K562 (cell line): Measurements from ENCODE around the gene DLGAP3. TPM values are rescaled to one million over a fixed set of nuclear protein-coding genes. Genes with fewer than 3 reads are reported as not detected.

Experiments used
- ATAC-seq: fragments of 200-7000 bp; cut with Tn5 transposase; 3 replicates; pipeline ENCODE4 v1.9.1; 2020; ENCODE audit warnings: moderate library complexity
- BruUV-seq: library from RNA; stranded (reverse); fragments of 400-500 nt; replicated peaks from 2 replicates; lab custom pipeline; 2021; lab: Mats Ljungman, UMichigan
- CTCF ChIA-PET: fragments of 300-600 bp; formaldehyde crosslinking; extraction: SDS; loops from one replicate; lab custom pipeline; 2021; ENCODE audit warnings: low intra/inter-chr PET ratio; lab: Yijun Ruan, JAX
- POLR2A ChIA-PET: fragments of 300-600, 350-650 bp; sonication (Branson Sonifier 250); formaldehyde crosslinking; extraction: SDS; loops from one replicate; lab custom pipeline; 2021; ENCODE audit warnings: antibody characterized with exemption, inconsistent platforms; lab: Yijun Ruan, JAX
- DNase-seq, 4 experiments: peaks; one replicate each; pipeline versions ENCODE4 v3.0.0 to v3.0.0-alpha.2; 2011 to 2018; ENCODE audit warnings: low spot score in 3 of 4, mixed read lengths in 3 of 4; ENCODE audit errors: extremely low read depth in 1 of 4
- FAIRE-seq: peaks from 2 replicates; lab custom pipeline; 2011; peaks lifted over from hg19 to GRCh38; lab: Jason Lieb, UNC
- H2AFZ ChIP-seq: 2 replicates; pipeline ENCODE4 v1.6.0; 2011; ENCODE audit warnings: low read depth, low read length, control low read depth, inconsistent platforms
- H3K27ac ChIP-seq: fragments of 200-600 bp; 3 replicates; pipeline ENCODE4 v1.8.0; 2011; ENCODE audit warnings: low read depth, mild to moderate bottlenecking, control low read depth, inconsistent platforms, low read length, moderate library complexity, mixed read lengths; ENCODE audit errors: extremely low read depth
- H3K27me3 ChIP-seq, 2 experiments: fragments of 300-600 bp in 1 of 2; 2 replicates in 1 of 2; 3 replicates in 1 of 2; pipeline versions ENCODE4 v1.6.0 to v1.8.0; 2011; ENCODE audit warnings: inconsistent platforms in 2 of 2, low read length in 2 of 2, mild to moderate bottlenecking in 1 of 2, mixed read lengths in 1 of 2, moderate library complexity in 1 of 2; ENCODE audit not compliant: control insufficient read depth in 2 of 2, insufficient read depth in 2 of 2
- H3K36me3 ChIP-seq: fragments of 300-600 bp; 3 replicates; pipeline ENCODE4 v1.8.0; 2011; ENCODE audit warnings: mild to moderate bottlenecking, low read length, inconsistent platforms; ENCODE audit not compliant: control insufficient read depth, insufficient read depth
- H3K4me1 ChIP-seq, 2 experiments: fragments of 200-600 bp in 1 of 2; replicated peaks in 1 of 2; 2 replicates in 1 of 2; 3 replicates in 1 of 2; pipeline versions ENCODE4 v1.5.1 to v1.8.0; 2011; ENCODE audit warnings: inconsistent platforms in 2 of 2, low read length in 2 of 2, mild to moderate bottlenecking in 1 of 2, mixed read lengths in 1 of 2, moderate library complexity in 1 of 2; ENCODE audit not compliant: control insufficient read depth in 2 of 2, insufficient read depth in 2 of 2
- H3K4me2 ChIP-seq: 2 replicates; pipeline ENCODE4 v1.6.1; 2011; ENCODE audit warnings: low read length, control low read depth, inconsistent platforms, mixed read lengths; ENCODE audit not compliant: insufficient read depth
- H3K4me3 ChIP-seq: fragments of 200-600 bp; sonication (generic), shearing (Covaris generic); 2 replicates; pipeline ENCODE4 v1.5.1; 2016; ENCODE audit warnings: control low read depth, inconsistent platforms
- H3K79me2 ChIP-seq: fragments of 200-600 bp; 3 replicates; pipeline ENCODE4 v1.8.0; 2011; ENCODE audit warnings: low read length, inconsistent platforms; ENCODE audit not compliant: control insufficient read depth, insufficient read depth
- H3K9ac ChIP-seq, 2 experiments: 2 replicates each; pipeline versions ENCODE4 v1.6.0 to v1.6.1; 2011; ENCODE audit warnings: low read depth in 2 of 2, low read length in 2 of 2, control low read depth in 1 of 2, inconsistent platforms in 1 of 2, mild to moderate bottlenecking in 1 of 2, mixed read lengths in 1 of 2; ENCODE audit not compliant: insufficient read depth in 1 of 2
- H3K9me1 ChIP-seq: one replicate; pipeline ENCODE4 v1.6.0; 2011; ENCODE audit warnings: inconsistent platforms, mild to moderate bottlenecking, low read length, moderate library complexity; ENCODE audit not compliant: control insufficient read depth, insufficient read depth
- H3K9me3 ChIP-seq: replicated peaks from 2 replicates; pipeline ENCODE4 v1.5.1; 2011; ENCODE audit warnings: low read depth, low read length, inconsistent platforms; ENCODE audit not compliant: control insufficient read depth, insufficient read depth
- H4K20me1 ChIP-seq: replicated peaks from 2 replicates; pipeline ENCODE4 v1.6.1; 2011; ENCODE audit warnings: low read length, inconsistent platforms, mixed read lengths; ENCODE audit not compliant: control insufficient read depth, insufficient read depth
- CREB1 ChIP-seq, 2 experiments: sonication (generic) in 1 of 2; formaldehyde crosslinking in 1 of 2; IDR thresholded peaks; 2 replicates each; pipeline versions ENCODE4 v1.6.1 to v1.8.0; 2012 to 2022; ENCODE audit warnings: inconsistent platforms in 1 of 2, mild to moderate bottlenecking in 1 of 2, missing genetic modification reagents in 1 of 2, moderate library complexity in 1 of 2
- HNRNPUL1 ChIP-seq: fragments of 200-400 bp; formaldehyde crosslinking; IDR thresholded peaks from 2 replicates; pipeline ENCODE4 v1.6.1; 2017; ENCODE audit warnings: low read length
- KHSRP ChIP-seq: fragments of 450-650 bp; IDR thresholded peaks from 2 replicates; pipeline ENCODE4 v1.6.1; 2017
- MYNN ChIP-seq, 2 experiments: sonication (generic); formaldehyde crosslinking in 1 of 2; IDR thresholded peaks; 2 replicates each; pipeline versions ENCODE4 v1.5.0 to v1.6.1; 2016 to 2020; ENCODE audit warnings: antibody characterized with exemption in 1 of 2, missing genetic modification reagents in 1 of 2
- NCOA4 ChIP-seq: fragments of 450-650 bp; IDR thresholded peaks from 2 replicates; pipeline ENCODE4 v1.6.1; 2018; ENCODE audit warnings: mild to moderate bottlenecking; ENCODE audit not compliant: partially characterized antibody
- NEUROD1 ChIP-seq: fragments of 150-350 bp; IDR thresholded peaks from 2 replicates; pipeline ENCODE4 v1.6.1; 2014; ENCODE audit warnings: borderline replicate concordance, low read length, low read depth; ENCODE audit not compliant: partially characterized antibody
- RFX1 ChIP-seq: fragments of 450-650 bp; IDR thresholded peaks from 2 replicates; pipeline ENCODE4 v1.6.1; 2016; ENCODE audit warnings: mild to moderate bottlenecking, moderate library complexity
- STAT5A ChIP-seq: IDR thresholded peaks from 2 replicates; pipeline ENCODE4 v1.6.1; 2012; ENCODE audit warnings: low read length, inconsistent platforms, borderline replicate concordance
- TEAD4 ChIP-seq, 2 experiments: sonication (generic) in 1 of 2; formaldehyde crosslinking in 1 of 2; IDR thresholded peaks; 2 replicates each; pipeline versions ENCODE4 v1.6.1 to v1.8.0; 2012 to 2022; ENCODE audit warnings: borderline replicate concordance in 1 of 2, inconsistent platforms in 1 of 2, low read length in 1 of 2, mild to moderate bottlenecking in 1 of 2, missing genetic modification reagents in 1 of 2
- ZNF282 ChIP-seq: sonication (generic); formaldehyde crosslinking; IDR thresholded peaks from 2 replicates; pipeline ENCODE4 v1.8.1; 2023; ENCODE audit warnings: missing genetic modification reagents
- ZNF76 ChIP-seq: fragments of 250-450 bp; sonication (Bioruptor Pico); IDR thresholded peaks from 2 replicates; pipeline ENCODE4 v1.4.0; 2020; ENCODE audit warnings: mild to moderate bottlenecking, moderate library complexity, borderline replicate concordance
- ZNF79 ChIP-seq: fragments of 250-450 bp; sonication (Bioruptor Pico); IDR thresholded peaks from 2 replicates; pipeline ENCODE4 v1.4.0; 2020; ENCODE audit warnings: low read depth, mild to moderate bottlenecking, moderate library complexity
- WGBS: fragments of 100-300 bp; shearing (Covaris generic); methylation state at CpG from one replicate; pipeline ENCODE4 v1.1.6; 2016; ENCODE audit warnings: low coverage, mixed read lengths; ENCODE audit not compliant: insufficient coverage; ENCODE audit errors: missing lambda C conversion rate; 5-methylcytosine and 5-hydroxymethylcytosine counted together
- in situ Hi-C: fragments of 300-500 bp; cut with MboI; formaldehyde crosslinking; loops from 4 replicates; pipeline ENCODE4 v1.15.0; 2018; ENCODE audit warnings: inconsistent platforms, mixed read lengths
- intact Hi-C: fragments of 100-400 bp; cut with micrococcal nuclease; formaldehyde crosslinking; loops from 2 replicates; pipeline ENCODE4 v1.14.2; 2022
- polyA plus RNA-seq, 8 experiments: library from polyadenylated mRNA; depleted of rRNA in 4 of 8; stranded (reverse) in 5 of 8; unstranded in 3 of 8; fragments of >200 nt; fragmentation: Nextera tagmentation in 2 of 8; fragmentation: Illumina TruSeq in 1 of 8; extraction: Ambion mirVana in 2 of 8; extraction: Trizol in 1 of 8; gene quantifications; 2 replicates each; pipeline versions ENCODE4 v1.2.1 to v1.2.3, GENCODE V29; 2011 to 2014; ENCODE audit warnings: inconsistent platforms in 1 of 8, missing spikeins in 1 of 8
- total RNA-seq, 7 experiments: library from RNA; depleted of rRNA in 6 of 7; stranded (reverse); fragments of >200 nt in 6 of 7; fragmentation: Illumina TruSeq in 2 of 7; extraction: Trizol in 2 of 7; gene quantifications; 2 replicates each; pipeline versions ENCODE4 v1.2.1 to v1.2.3, GENCODE V29; 2011 to 2021; ENCODE audit warnings: low replicate concordance in 1 of 7
- TF ChIP-seq, protein P1 (sequence below): fragments of 450-650 bp; formaldehyde crosslinking; IDR thresholded peaks from 2 replicates; pipeline ENCODE4 v1.4.0; 2020; ENCODE audit warnings: mild to moderate bottlenecking
- TF ChIP-seq, protein P2 (sequence below): fragments of 450-650 bp; formaldehyde crosslinking; conservative IDR thresholded peaks from 2 replicates; pipeline ENCODE4 v1.4.0; 2022; ENCODE audit warnings: mild to moderate bottlenecking, missing genetic modification characterization
- TF ChIP-seq, protein P3 (sequence below): sonication (generic); formaldehyde crosslinking; IDR thresholded peaks from 2 replicates; pipeline ENCODE4 v1.8.0; 2022; ENCODE audit warnings: missing genetic modification reagents, mild to moderate bottlenecking, borderline replicate concordance

Gene DLGAP3
- total and polyA plus RNA-seq, 9 of the 15 experiments (the other 6 are each of a cell fraction or from before 2014, with no cell fraction given), result 0.01 to 0.16 (median 0.07) TPM; not detected in 6

DNA sequence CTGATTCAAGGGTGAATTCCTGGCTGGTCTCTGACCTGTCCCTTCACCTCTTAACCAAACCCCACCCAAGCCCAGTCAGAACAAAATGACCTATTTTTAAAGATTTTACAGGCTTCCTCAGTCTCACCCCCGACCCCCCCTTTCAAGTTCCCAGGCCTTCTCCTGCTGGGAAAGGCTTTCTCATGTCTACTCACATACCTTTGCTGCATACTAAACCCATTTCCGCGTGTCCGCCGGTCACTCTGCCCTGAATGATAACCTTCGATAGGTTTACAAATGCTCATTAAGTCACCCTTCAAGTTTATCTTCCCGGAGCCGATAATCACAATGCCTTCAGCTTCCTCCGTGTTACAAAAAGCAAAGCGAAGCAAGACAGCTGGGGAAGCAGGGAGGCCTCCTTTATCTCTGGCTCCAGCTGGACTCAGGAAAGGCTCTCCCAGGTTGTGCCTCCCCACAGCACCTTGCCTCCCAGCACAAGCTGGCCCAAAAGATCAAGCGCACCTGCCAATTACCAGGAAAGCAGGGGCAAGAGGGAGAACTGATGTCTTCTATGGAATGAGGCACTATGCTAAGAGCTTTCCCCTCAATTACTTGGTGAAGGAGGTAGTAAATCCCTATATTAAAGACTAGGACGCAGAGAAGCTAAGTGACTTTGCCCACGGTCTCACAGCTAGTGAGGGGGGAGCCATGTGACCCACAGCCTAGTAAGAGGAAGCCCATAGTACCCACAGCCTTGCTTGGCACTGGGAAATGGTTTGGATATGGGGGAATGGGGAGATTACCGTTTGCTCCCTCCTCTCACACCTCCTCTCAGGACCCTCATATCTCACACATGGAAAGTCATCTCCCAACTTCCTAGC is 85.8 kb downstream of the DLGAP3 start:
- Histone ChIP-seq H4K20me1 (0 out of 2 replicates have a peak, but pooled peaks cover 5% of the 10 kb centered on the region), H3K27ac (peak overlapping the region; percentile 66), H2AFZ (peak overlapping the region; percentile 57), H3K4me1 (peaks cover 38 to 58% of the 10 kb centered on the region in 2 experiments), H3K4me3 (no peak overlapping the region), H3K9me3 (no peaks in the 10 kb centered on the region), H3K27me3 (no peaks in the 10 kb centered on the region), H3K79me2 (no peaks in the 10 kb centered on the region), H3K4me2 (peak overlapping the region; percentile 71), H3K36me3 (no peaks in the 10 kb centered on the region), H3K9me1 (peaks cover 8% of the 10 kb centered on the region), H3K9ac (peak overlapping the region in 1 of 2 experiments; percentile 37; a peak in 3 of 4 replicates)
- CTCF ChIA-PET, result interaction anchor here (1.3 kb wide), 1 partner anchor 9 kb away, joined by 4 read pairs; no protein-coding TSS in a partner anchor
- in situ Hi-C loops, result no loop called here
- BruUV-seq, result no TSS peak
- peak; percentile 93 for FAIRE-seq
- WGBS, result 3% methylated on average over 14 of the region's 14 CpGs
- POLR2A ChIA-PET, result interaction anchor here (0.6 to 1.9 kb wide), 8 partner anchors 8 to 138 kb away, joined by 3 to 9 read pairs (median 4); partner anchors contain the start of gene SMIM12
- peak; percentile 72 for ATAC-seq
- DNase-seq, result peak; percentile 89 to 95 (median 92)
- intact Hi-C loops, result no loop called here
- TF ChIP-seq ZNF282 (CRISPR knock-in tag), result no peak
- TF ChIP-seq KHSRP, result peak; percentile 59; the same call in 1 of the 2 replicates
- TF ChIP-seq, protein P1, sequence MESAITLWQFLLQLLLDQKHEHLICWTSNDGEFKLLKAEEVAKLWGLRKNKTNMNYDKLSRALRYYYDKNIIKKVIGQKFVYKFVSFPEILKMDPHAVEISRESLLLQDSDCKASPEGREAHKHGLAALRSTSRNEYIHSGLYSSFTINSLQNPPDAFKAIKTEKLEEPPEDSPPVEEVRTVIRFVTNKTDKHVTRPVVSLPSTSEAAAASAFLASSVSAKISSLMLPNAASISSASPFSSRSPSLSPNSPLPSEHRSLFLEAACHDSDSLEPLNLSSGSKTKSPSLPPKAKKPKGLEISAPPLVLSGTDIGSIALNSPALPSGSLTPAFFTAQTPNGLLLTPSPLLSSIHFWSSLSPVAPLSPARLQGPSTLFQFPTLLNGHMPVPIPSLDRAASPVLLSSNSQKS, result no peak
- peak; percentile 83 for TF ChIP-seq MYNN (IDR thresholded peaks at IDR 0.05)
- TF ChIP-seq MYNN (CRISPR knock-in tag; IDR thresholded peaks at IDR 0.05), result no peak
- TF ChIP-seq ZNF76 (CRISPR knock-in tag), result 0 out of 2 replicates have a peak, but pooled peaks have one; percentile 13
- no peak; the same call in 1 of the 2 replicates for TF ChIP-seq HNRNPUL1
- no peak for TF ChIP-seq ZNF79
- TF ChIP-seq NEUROD1, result no peak
- peak; percentile 56 for TF ChIP-seq CREB1 (IDR thresholded peaks at IDR 0.05)
- TF ChIP-seq CREB1 (CRISPR knock-in tag; IDR thresholded peaks at IDR 0.05), result no peak
- TF ChIP-seq STAT5A, result peak; percentile 93
- no peak for TF ChIP-seq RFX1
- TF ChIP-seq NCOA4, result peak; percentile 31
- TF ChIP-seq, protein P2, sequence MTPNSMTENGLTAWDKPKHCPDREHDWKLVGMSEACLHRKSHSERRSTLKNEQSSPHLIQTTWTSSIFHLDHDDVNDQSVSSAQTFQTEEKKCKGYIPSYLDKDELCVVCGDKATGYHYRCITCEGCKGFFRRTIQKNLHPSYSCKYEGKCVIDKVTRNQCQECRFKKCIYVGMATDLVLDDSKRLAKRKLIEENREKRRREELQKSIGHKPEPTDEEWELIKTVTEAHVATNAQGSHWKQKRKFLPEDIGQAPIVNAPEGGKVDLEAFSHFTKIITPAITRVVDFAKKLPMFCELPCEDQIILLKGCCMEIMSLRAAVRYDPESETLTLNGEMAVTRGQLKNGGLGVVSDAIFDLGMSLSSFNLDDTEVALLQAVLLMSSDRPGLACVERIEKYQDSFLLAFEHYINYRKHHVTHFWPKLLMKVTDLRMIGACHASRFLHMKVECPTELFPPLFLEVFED (CRISPR knock-in tag), result 0 out of 2 replicates have a peak, but pooled peaks have one; percentile 4
- TF ChIP-seq, protein P3, sequence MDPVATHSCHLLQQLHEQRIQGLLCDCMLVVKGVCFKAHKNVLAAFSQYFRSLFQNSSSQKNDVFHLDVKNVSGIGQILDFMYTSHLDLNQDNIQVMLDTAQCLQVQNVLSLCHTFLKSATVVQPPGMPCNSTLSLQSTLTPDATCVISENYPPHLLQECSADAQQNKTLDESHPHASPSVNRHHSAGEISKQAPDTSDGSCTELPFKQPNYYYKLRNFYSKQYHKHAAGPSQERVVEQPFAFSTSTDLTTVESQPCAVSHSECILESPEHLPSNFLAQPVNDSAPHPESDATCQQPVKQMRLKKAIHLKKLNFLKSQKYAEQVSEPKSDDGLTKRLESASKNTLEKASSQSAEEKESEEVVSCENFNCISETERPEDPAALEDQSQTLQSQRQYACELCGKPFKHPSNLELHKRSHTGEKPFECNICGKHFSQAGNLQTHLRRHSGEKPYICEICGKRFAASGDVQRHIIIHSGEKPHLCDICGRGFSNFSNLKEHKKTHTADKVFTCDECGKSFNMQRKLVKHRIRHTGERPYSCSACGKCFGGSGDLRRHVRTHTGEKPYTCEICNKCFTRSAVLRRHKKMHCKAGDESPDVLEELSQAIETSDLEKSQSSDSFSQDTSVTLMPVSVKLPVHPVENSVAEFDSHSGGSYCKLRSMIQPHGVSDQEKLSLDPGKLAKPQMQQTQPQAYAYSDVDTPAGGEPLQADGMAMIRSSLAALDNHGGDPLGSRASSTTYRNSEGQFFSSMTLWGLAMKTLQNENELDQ (CRISPR knock-in tag), result no peak
- TF ChIP-seq TEAD4 (IDR thresholded peaks at IDR 0.05; ENCODE audit: low read length), result peak; percentile 99
- no peak for TF ChIP-seq TEAD4 (CRISPR knock-in tag; IDR thresholded peaks at IDR 0.05; ENCODE audit: borderline replicate concordance)
